ENCODE data around the gene MSTO1. TPM values are rescaled to one million over a fixed set of nuclear protein-coding genes. Genes with fewer than 3 reads are reported as not detected.
"Not testable (repeated sequence)": the region's sequence is repeated elsewhere in the genome, so short reads cannot be mapped to it uniquely, and the experiment has no call there.

Gene MSTO1
- 10 to 100 TPM; 17.4 to 82.8 (median 27.2) TPM for total RNA-seq

DNA sequence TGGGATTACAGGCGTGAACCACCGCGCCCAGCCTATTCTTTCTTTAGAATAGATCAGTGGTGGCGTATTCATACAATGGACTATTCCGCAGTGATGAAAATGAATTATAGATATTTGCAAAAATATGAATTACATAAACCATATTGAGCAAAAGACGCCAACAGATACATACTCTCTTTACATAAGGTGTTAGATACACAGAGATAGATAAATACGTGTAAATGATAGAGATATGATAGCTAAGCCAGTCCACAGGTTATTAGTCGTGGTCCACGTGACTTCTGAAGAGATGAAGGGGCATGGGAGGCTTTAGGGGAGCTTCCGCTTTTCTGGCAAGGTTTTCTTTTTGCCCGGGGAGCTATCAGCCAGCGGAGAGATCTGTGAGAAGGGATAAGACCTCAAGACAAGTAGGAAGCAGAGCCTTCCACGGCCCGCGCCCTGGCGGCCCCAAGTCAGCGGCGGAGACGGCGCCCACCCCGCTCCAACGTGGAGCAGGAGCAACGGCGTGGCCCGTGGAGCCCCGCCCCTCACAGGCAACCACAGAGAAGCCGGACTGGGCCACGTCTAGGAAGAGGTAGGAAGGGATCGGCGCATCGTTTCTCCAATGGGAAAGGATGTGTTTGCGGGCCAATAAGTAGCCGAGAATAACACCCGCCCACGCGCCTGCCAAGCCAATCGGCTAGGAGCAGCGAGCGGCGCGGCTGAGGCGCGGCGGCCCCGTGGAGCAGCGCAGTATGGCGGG is at the start of gene MSTO1:
Gene MSTO1 (plus strand): TSS at position 704 of the 742 bp plus-strand sequence. CDS start 31 bp downstream, at position 735.
- WGBS, 2 donors = 7 to 22% methylated on average over 16 to 43 of the region's 47 CpGs
- DNase-seq (peak; percentile 96 to 98), ATAC-seq (ENCODE audit: low FRiP score in 2 of 2) (peak; percentile 99)
- Histone ChIP-seq H3K4me3 (peak within 1 kb of the TSS; percentile 60 to 79 (median 70)), H3K27me3 (no peaks in the 10 kb centered on the region), H3K36me3 (peaks cover 0 to 13% (median 6%) of the 10 kb centered on the region in 4 donors), H3K4me1 (peaks cover 0 to 5% (median 0%) of the 10 kb centered on the region in 4 donors), H3K27ac (peak within 1 kb of the TSS; percentile 56 to 83 (median 64)), H3K9me3 (no peaks in the 10 kb centered on the region)
- TF ChIP-seq EP300 (IDR thresholded peaks at IDR 0.05) (no peak), POLR2AphosphoS5 (IDR thresholded peaks at IDR 0.05) (peak; percentile 54 to 69), POLR2A (IDR thresholded peaks at IDR 0.05) (peak in 2 of 4 donors; percentile 33 to 51)
- TF ChIP-seq, protein P1, sequence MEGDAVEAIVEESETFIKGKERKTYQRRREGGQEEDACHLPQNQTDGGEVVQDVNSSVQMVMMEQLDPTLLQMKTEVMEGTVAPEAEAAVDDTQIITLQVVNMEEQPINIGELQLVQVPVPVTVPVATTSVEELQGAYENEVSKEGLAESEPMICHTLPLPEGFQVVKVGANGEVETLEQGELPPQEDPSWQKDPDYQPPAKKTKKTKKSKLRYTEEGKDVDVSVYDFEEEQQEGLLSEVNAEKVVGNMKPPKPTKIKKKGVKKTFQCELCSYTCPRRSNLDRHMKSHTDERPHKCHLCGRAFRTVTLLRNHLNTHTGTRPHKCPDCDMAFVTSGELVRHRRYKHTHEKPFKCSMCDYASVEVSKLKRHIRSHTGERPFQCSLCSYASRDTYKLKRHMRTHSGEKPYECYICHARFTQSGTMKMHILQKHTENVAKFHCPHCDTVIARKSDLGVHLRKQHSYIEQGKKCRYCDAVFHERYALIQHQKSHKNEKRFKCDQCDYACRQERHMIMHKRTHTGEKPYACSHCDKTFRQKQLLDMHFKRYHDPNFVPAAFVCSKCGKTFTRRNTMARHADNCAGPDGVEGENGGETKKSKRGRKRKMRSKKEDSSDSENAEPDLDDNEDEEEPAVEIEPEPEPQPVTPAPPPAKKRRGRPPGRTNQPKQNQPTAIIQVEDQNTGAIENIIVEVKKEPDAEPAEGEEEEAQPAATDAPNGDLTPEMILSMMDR (IDR thresholded peaks at IDR 0.05) = peak in 1 of 6 experiments; percentile 11

DNA sequence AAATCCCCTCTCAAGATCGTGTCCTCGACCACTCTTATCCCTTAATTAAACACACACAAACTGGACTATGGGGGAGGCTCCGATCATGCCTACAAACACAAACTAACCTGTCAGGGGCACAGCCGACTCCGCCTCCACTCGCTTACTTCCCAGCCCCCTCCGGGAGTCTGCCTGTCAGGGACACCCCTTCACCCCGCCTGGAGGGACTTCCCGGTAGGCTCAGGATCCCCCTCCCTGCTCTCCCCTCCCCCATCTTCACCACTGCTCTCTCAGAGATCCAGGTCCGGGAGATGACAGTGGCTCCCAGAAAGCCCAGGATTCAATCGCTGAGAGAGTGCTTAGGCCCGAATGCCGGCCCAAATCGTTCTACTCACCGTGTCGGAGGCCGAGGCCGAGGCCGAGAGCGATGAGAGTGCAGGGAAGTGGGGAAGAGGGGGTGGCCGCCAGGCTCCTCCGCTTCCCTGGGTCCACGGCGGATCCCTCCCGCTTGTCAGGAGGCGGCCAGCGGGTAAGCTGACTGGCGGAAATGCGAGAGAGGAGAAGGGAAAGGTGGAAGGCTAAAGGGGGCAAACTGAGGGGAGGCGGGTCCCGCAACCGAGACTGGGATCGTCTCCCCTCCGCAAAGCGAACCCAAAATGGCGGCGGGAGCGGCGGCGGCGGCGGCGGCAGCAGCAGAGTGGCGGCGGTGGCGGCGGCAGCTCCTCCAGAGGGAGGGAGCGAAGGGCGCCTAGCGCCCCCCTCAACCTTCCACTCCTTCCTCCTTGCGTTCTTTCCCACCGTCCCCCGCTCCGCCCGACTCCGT is 48.0 kb upstream of the MSTO1 start:
- Histone ChIP-seq H3K4me3 (peak overlapping the region; percentile 63 to 92 (median 82)), H3K4me1 (peaks cover 29 to 49% (median 35%) of the 10 kb centered on the region in 4 donors), H3K27ac (peak overlapping the region; percentile 97 to 98 (median 98))
- ATAC-seq (ENCODE audit: low FRiP score in 2 of 2) = peak; percentile 54 to 73
- H3K9me3 ChIP-seq, H3K27me3 ChIP-seq, H3K36me3 ChIP-seq: not testable (repeated sequence)
- peak; percentile 50 to 94 for DNase-seq
- WGBS, 2 donors = 0 to 1% methylated on average over 22 to 37 of the region's 56 CpGs
- TF ChIP-seq, protein P1 (IDR thresholded peaks at IDR 0.05) = peak in 1 of 6 experiments; percentile 9
- peak; percentile 27 to 30 for TF ChIP-seq POLR2AphosphoS5 (IDR thresholded peaks at IDR 0.05)

DNA sequence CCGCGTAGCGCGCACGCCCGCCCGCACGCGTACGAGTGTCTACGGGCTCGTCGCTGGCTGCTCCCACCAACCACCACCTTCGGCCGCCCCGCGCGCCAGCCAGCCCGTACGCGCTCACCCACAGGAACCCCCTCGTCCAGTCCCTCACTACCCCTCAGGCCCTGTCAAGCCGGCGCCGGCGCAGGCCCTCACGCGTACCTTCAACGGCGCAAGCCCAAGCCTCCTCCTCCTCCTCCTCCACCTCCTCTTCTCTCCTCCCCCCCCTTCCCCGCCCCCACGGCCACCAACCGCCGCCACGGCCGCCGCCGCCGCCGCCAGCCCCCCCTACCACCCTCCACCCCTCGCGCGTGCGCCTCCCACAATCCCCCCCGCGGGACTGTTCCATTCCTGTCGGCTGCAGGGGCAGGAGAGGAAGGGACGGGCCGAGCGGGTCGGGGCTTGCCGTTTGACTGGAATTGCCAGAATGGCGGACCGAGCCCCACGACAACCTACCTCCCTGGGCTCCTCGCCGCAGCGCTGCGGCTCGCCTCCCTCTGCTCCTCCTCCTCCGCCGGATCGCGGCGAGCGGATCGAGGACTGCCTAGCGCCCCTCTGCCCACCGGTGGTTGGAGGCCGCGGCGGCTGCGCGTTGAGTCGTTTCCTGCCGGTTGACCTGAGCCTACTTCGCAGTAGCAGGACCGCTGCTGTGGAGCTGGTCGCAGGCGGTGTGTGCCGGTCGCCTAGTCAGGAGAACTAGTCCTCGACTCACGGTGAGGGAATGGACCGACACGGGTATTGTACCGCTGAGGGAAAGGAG is 47.2 kb upstream of the MSTO1 start, which contains the start of gene ASH1L:
Gene ASH1L (minus strand): TSS at position 223 of the 796 bp plus-strand sequence. CDS start 41,284 bp downstream, outside the sequence.
- WGBS, 2 donors = 0% methylated on average over 36 to 40 of the region's 87 CpGs
- peaks cover 29 to 43% (median 32%) of the 10 kb centered on the region in 4 donors for H3K4me1 ChIP-seq
- H3K36me3 ChIP-seq = no peaks in the 10 kb centered on the region
- DNase-seq (peak; percentile 94 to 98), ATAC-seq (ENCODE audit: low FRiP score in 2 of 2) (peak; percentile 96 to 97)
- no peaks in the 10 kb centered on the region for H3K27me3 ChIP-seq
- TF ChIP-seq, protein P1 (IDR thresholded peaks at IDR 0.05) = peak in 5 of 6 experiments; percentile 16 to 63 (median 39)
- TF ChIP-seq EP300 (IDR thresholded peaks at IDR 0.05) = peak in 1 of 4 donors; percentile 11
- peak; percentile 96 to 98 for TF ChIP-seq POLR2AphosphoS5 (IDR thresholded peaks at IDR 0.05)
- TF ChIP-seq POLR2A (IDR thresholded peaks at IDR 0.05) = peak; percentile 92 to 97 (median 94)
- H3K9me3 ChIP-seq = no peaks in the 10 kb centered on the region
- H3K27ac ChIP-seq = peak within 1 kb of the TSS; percentile 97 to 98 (median 98)
- peak within 1 kb of the TSS; percentile 63 to 92 (median 82) for H3K4me3 ChIP-seq

DNA sequence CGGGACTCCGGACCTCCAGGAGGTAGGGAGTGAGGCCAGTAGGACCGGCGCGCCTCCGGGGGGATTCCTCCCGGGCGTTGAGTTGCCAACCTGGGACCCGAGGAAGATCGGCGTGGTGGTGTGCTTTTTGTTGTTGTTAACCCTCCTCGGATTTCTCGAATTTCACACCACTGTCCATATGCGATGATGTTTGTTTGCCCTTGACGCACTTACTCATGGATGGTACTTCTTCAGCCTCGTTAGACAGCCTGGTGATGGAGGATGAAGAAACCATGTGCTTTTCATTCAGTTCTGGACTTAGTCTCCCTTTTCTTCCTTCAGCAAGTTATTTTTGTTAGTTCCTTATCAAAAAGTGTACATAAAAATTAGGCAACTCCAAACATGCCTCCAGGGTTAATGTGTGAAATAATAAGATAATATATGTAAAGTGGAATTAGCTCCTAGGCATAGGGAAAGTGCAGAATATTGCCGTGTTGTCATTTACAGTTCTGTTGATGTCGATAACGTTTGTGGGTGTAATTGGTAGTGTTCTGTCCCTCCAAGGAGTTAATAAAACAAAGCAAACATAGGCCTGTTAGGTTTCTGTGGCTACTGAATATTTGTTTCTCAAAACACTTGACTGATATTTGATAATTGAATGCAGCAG is 46.5 kb upstream of the MSTO1 start:
- not testable (repeated sequence) for H3K36me3 ChIP-seq, H3K27me3 ChIP-seq, H3K9me3 ChIP-seq, DNase-seq
- H3K27ac ChIP-seq = peak overlapping the region; percentile 97 to 98 (median 98)
- ATAC-seq (ENCODE audit: low FRiP score in 2 of 2) = peak in 1 of 2 donors; percentile 0
- H3K4me3 ChIP-seq = peak overlapping the region; percentile 63 to 92 (median 82)
- H3K4me1 ChIP-seq = peaks cover 23 to 36% (median 25%) of the 10 kb centered on the region in 4 donors
- 0% methylated on average over 17 to 19 of the region's 19 CpGs for WGBS, 2 donors
